Naive thymus-derived CD4-positive, alpha-beta T cell (primary cell): Measurements from ENCODE around the gene ZNF410. TPM values are rescaled to one million over a fixed set of nuclear protein-coding genes. Genes with fewer than 3 reads are reported as not detected.
"Not testable (repeated sequence)": the region's sequence is repeated elsewhere in the genome, so short reads cannot be mapped to it uniquely, and the experiment has no call there.

ENCODE experiments used
- ATAC-seq: fragments of 150-1000 bp; cut with Tn5 transposase; 2 replicates; pipeline ENCODE4 v1.10.0; 2021; ENCODE audit warnings: mild to moderate bottlenecking, moderate library complexity
- CTCF ChIA-PET: fragments of 350-600 bp; sonication (Branson Sonifier 250); formaldehyde crosslinking; loops from one replicate; lab custom pipeline; 2021; ENCODE audit warnings: antibody characterized with exemption; lab: Charles Lee
- POLR2A ChIA-PET: fragments of 350-600 bp; sonication (Branson Sonifier 250); formaldehyde crosslinking; loops from one replicate; lab custom pipeline; 2021; ENCODE audit warnings: antibody characterized with exemption, inconsistent platforms; lab: Charles Lee
- DNase-seq, 9 donors: peaks; one replicate each; pipeline versions ENCODE4 v3.0.0 to v3.0.0-alpha.2; 2020 to 2022; ENCODE audit warnings: mixed read lengths in 1 of 9
- H3K27ac ChIP-seq: one replicate; pipeline ENCODE4 v1.7.0; 2013; ENCODE audit warnings: mild to moderate bottlenecking, low read depth, low read length, moderate library complexity
- H3K27me3 ChIP-seq, 2 donors: one replicate each; pipeline ENCODE4 v1.7.0; 2013; ENCODE audit warnings: low read length in 2 of 2, mild to moderate bottlenecking in 2 of 2, moderate library complexity in 2 of 2; ENCODE audit not compliant: control insufficient read depth in 2 of 2, insufficient read depth in 2 of 2
- H3K36me3 ChIP-seq, 3 experiments: 1 replicate in 2 of 3; 2 replicates in 1 of 3; pipeline ENCODE4 v1.7.0; 2013; ENCODE audit warnings: low read length in 3 of 3, mild to moderate bottlenecking in 3 of 3, moderate library complexity in 1 of 3; ENCODE audit not compliant: insufficient read depth in 3 of 3, control insufficient read depth in 2 of 3
- H3K4me1 ChIP-seq, 2 donors: one replicate each; pipeline ENCODE4 v1.7.0; 2013; ENCODE audit warnings: low read length in 2 of 2, mild to moderate bottlenecking in 2 of 2, moderate library complexity in 1 of 2; ENCODE audit not compliant: control insufficient read depth in 2 of 2, insufficient read depth in 2 of 2
- H3K4me3 ChIP-seq: 2 replicates; pipeline ENCODE4 v1.7.0; 2013; ENCODE audit warnings: mild to moderate bottlenecking, low read length
- H3K9me3 ChIP-seq, 3 experiments: 1 replicate in 2 of 3; 2 replicates in 1 of 3; pipeline ENCODE4 v1.7.0; 2013; ENCODE audit warnings: low read length in 3 of 3; ENCODE audit not compliant: control insufficient read depth in 2 of 3
- H3K27ac Mint-ChIP-seq, 9 donors: one replicate each; pipeline ENCODE4 v1.8.0; 2020 to 2022; ENCODE audit warnings: mixed read lengths in 9 of 9, mild to moderate bottlenecking in 8 of 9, moderate library complexity in 5 of 9, inconsistent platforms in 2 of 9
- H3K27me3 Mint-ChIP-seq, 5 donors: one replicate each; pipeline ENCODE4 v1.8.0; 2021 to 2022; ENCODE audit warnings: mixed read lengths in 5 of 5, mild to moderate bottlenecking in 1 of 5
- H3K36me3 Mint-ChIP-seq, 5 donors: one replicate each; pipeline ENCODE4 v1.8.0; 2020 to 2022; ENCODE audit warnings: mixed read lengths in 5 of 5, mild to moderate bottlenecking in 3 of 5, inconsistent platforms in 1 of 5
- H3K4me1 Mint-ChIP-seq, 7 donors: one replicate each; pipeline ENCODE4 v1.8.0; 2020 to 2022; ENCODE audit warnings: mixed read lengths in 7 of 7, mild to moderate bottlenecking in 3 of 7, inconsistent platforms in 1 of 7
- H3K4me3 Mint-ChIP-seq, 10 donors: one replicate each; pipeline ENCODE4 v1.8.0; 2020 to 2022; ENCODE audit warnings: mild to moderate bottlenecking in 10 of 10, mixed read lengths in 10 of 10, moderate library complexity in 6 of 10, inconsistent platforms in 2 of 10
- H3K9me3 Mint-ChIP-seq, 11 donors: one replicate each; pipeline ENCODE4 v1.8.0; 2020 to 2022; ENCODE audit warnings: mixed read lengths in 11 of 11, mild to moderate bottlenecking in 4 of 11, inconsistent platforms in 1 of 11, moderate library complexity in 1 of 11
- intact Hi-C, 2 donors: fragments of 100-400 bp; cut with micrococcal nuclease; formaldehyde crosslinking; loops; one replicate each; pipeline ENCODE4 v1.15.1; 2023
- polyA plus RNA-seq, 2 donors: library from polyadenylated mRNA; unstranded; fragments of 300-500 nt; fragmentation: Illumina TruSeq; gene quantifications; one replicate each; pipeline ENCODE4 v1.2.3, GENCODE V29; 2021
- total RNA-seq, 6 experiments: library from RNA in 5 of 6; stranded (reverse) in 5 of 6; gene quantifications; 1 replicate in 5 of 6; 2 replicates in 1 of 6; pipeline ENCODE4 v1.2.3 and lab custom pipeline; 2021 to 2026

Gene ZNF410
- 10 to 100 TPM; 44.8 to 79.7 (median 51.1) TPM for total RNA-seq
- 10 to 100 TPM; 66.3 to 69.8 TPM for polyA plus RNA-seq
- 24.8 reads per million, percentile 55 among the genes with 10 or more reads in this experiment for total RNA-seq (lab: John Stamatoyannopoulos, UW)

GRCh38 chr14:73886449-73887317 is at the start of gene ZNF410:
ZNF410 (plus strand) TSS chr14:73886859; CDS start chr14:73892176, 5,317 bp downstream.
- no peaks in the 10 kb centered on the region for H3K9me3 Mint-ChIP-seq
- Histone ChIP-seq H3K36me3 (no peaks in the 10 kb centered on the region), H3K4me3 (peak within 1 kb of the TSS; percentile 82), H3K4me1 (peaks cover 17 to 22% of the 10 kb centered on the region in 2 donors), H3K9me3 (no peaks in the 10 kb centered on the region), H3K27ac (peak within 1 kb of the TSS; percentile 97), H3K27me3 (no peaks in the 10 kb centered on the region)
- ATAC-seq (peak; percentile 99), DNase-seq (peak; percentile 74 to 94 (median 83))
- POLR2A ChIA-PET: interaction anchor here (0.6 to 2.0 kb wide), 11 partner anchors 9 to 880 kb away, joined by 3 to 10 read pairs (median 3); partner anchors contain the start of genes ALDH6A1, COQ6, FAM161B and PTGR2
- peak within 1 kb of the TSS; percentile 90 to 99 (median 98) for H3K4me3 Mint-ChIP-seq
- CTCF ChIA-PET: interaction anchor here (0.5 to 0.6 kb wide), 2 partner anchors 21 to 35 kb away, joined by 3 to 5 read pairs; no protein-coding TSS in a partner anchor
- intact Hi-C loops: loop anchor here (1.0 to 10.0 kb wide), 13 partner anchors 34 to 417 kb away; partner anchors contain the start of genes ALDH6A1 (in 2 of the 2), BBOF1 (in 2 of the 2), COQ6 (in 2 of the 2) and ENTPD5 (in 2 of the 2)
- H3K4me1 Mint-ChIP-seq: peaks cover 24 to 56% (median 47%) of the 10 kb centered on the region in 7 donors
- peak within 1 kb of the TSS; percentile 64 to 100 (median 99) for H3K27ac Mint-ChIP-seq
- H3K36me3 Mint-ChIP-seq: peaks cover 0 to 3% (median under 1%) of the 10 kb centered on the region in 5 donors
- H3K27me3 Mint-ChIP-seq: no peaks in the 10 kb centered on the region

- H3K27me3 Mint-ChIP-seq, H3K27ac ChIP-seq, H3K9me3 Mint-ChIP-seq, H3K27me3 ChIP-seq, H3K4me3 Mint-ChIP-seq, H3K9me3 ChIP-seq, intact Hi-C loops, H3K4me1 Mint-ChIP-seq, H3K4me3 ChIP-seq, H3K36me3 Mint-ChIP-seq, POLR2A ChIA-PET, ATAC-seq, DNase-seq, H3K36me3 ChIP-seq, H3K4me1 ChIP-seq: not testable (repeated sequence)
- peak overlapping the region in 1 of 9 donors; percentile 24 for H3K27ac Mint-ChIP-seq
- CTCF ChIA-PET: interaction anchor here (0.6 kb wide), 2 partner anchors 9 to 588 kb away, joined by 3 read pairs; no protein-coding TSS in a partner anchor
These were observed 48.2 kb upstream of the ZNF410 start for GRCh38 chr14:73838293-73839034.

DNA sequence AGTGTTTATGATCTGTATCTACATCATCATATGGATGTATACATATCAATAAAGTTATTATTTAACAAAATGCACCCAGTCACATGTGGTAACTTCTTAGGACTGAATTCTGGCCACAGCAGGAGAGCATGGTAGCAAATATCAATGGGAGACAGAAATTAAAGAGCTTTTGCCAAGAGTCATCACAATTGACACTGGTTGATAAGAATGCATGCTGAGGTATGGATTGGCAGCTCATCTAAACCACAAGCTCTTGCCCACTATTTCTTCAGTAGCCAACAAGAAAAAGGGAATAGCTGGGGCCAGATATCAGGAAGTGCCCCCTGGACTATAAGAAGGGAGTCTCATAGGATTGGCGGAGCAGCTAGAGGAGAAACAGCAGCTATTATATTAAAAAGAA is 44.5 kb upstream of the ZNF410 start:
- POLR2A ChIA-PET: interaction anchor here (2.1 kb wide), 1 partner anchor 9 kb away, joined by 9 read pairs; the partner anchor contains the start of gene PTGR2
- no peak overlapping the region for H3K4me3 ChIP-seq
- H3K27ac Mint-ChIP-seq: no peak overlapping the region

DNA sequence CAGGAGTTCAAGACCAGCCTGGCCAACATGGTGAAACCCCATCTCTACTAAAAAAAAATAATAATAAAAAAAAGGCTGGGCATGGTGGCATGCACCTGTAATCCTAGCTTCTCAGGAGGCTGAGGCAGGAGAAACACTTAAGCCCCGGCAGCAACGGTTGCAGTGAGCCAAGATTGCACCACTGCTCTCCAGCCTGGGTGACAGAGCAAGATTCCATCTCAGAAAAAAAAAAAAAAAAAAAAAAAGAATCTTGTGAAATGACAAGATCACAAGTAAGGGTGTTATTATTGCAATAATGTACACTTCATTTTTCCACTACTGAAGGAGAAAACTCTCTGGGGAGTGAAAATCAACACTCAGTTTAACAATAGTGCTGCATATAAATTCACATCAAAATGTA is 43.8 kb upstream of the ZNF410 start:
- POLR2A ChIA-PET: no interaction called here

More for the DNA sequence above, 44.5 kb upstream of the ZNF410 start:
- Mint-ChIP-seq H3K36me3 (peaks cover 0 to 2% (median 0%) of the 10 kb centered on the region in 5 donors), H3K4me1 (no peaks in the 10 kb centered on the region), H3K4me3 (no peak overlapping the region), H3K27me3 (peaks cover 0 to 10% (median 0%) of the 10 kb centered on the region in 5 donors), H3K9me3 (peaks cover 0 to 2% (median 0%) of the 10 kb centered on the region in 11 donors)
- intact Hi-C loops: no loop called here
- ATAC-seq (no peak), DNase-seq (no peak)
- Histone ChIP-seq H3K4me1 (no peaks in the 10 kb centered on the region), H3K27ac (no peak overlapping the region), H3K9me3 (no peaks in the 10 kb centered on the region), H3K27me3 (no peaks in the 10 kb centered on the region), H3K36me3 (no peaks in the 10 kb centered on the region)
- CTCF ChIA-PET: interaction anchor here (1.5 kb wide), 1 partner anchor 112 kb away, joined by 4 read pairs; no protein-coding TSS in a partner anchor

GRCh38 chr14:73843296-73843695 is 43.4 kb upstream of the ZNF410 start:
- H3K27ac ChIP-seq: no peak overlapping the region
- no peak overlapping the region for H3K4me3 ChIP-seq
- DNase-seq (no peak), ATAC-seq (no peak)
- Mint-ChIP-seq H3K27ac (no peak overlapping the region), H3K36me3 (peaks cover 0 to 2% (median 0%) of the 10 kb centered on the region in 5 donors), H3K4me1 (no peaks in the 10 kb centered on the region), H3K9me3 (peaks cover 0 to 2% (median 0%) of the 10 kb centered on the region in 11 donors), H3K4me3 (no peak overlapping the region), H3K27me3 (peaks cover 0 to 10% (median 0%) of the 10 kb centered on the region in 5 donors)
- POLR2A ChIA-PET: interaction anchor here (0.7 kb wide), 1 partner anchor 53 kb away, joined by 3 read pairs; no protein-coding TSS in a partner anchor
- H3K9me3 ChIP-seq: no peaks in the 10 kb centered on the region
- CTCF ChIA-PET: no interaction called here
- no peaks in the 10 kb centered on the region for H3K4me1 ChIP-seq
- intact Hi-C loops: no loop called here
- H3K36me3 ChIP-seq: no peaks in the 10 kb centered on the region
- no peaks in the 10 kb centered on the region for H3K27me3 ChIP-seq

More for the DNA sequence above, 43.8 kb upstream of the ZNF410 start:
- ATAC-seq (no peak), DNase-seq (no peak)
- Histone ChIP-seq H3K9me3 (no peaks in the 10 kb centered on the region), H3K27me3 (no peaks in the 10 kb centered on the region), H3K4me3 (no peak overlapping the region), H3K27ac (no peak overlapping the region), H3K4me1 (no peaks in the 10 kb centered on the region), H3K36me3 (no peaks in the 10 kb centered on the region)
- intact Hi-C loops: no loop called here
- Mint-ChIP-seq H3K4me1 (no peaks in the 10 kb centered on the region), H3K9me3 (peaks cover 0 to 2% (median 0%) of the 10 kb centered on the region in 11 donors), H3K36me3 (peaks cover 0 to 2% (median 0%) of the 10 kb centered on the region in 5 donors), H3K4me3 (no peak overlapping the region), H3K27ac (no peak overlapping the region), H3K27me3 (peaks cover 0 to 10% (median 0%) of the 10 kb centered on the region in 5 donors)
- CTCF ChIA-PET: interaction anchor here (1.5 kb wide), 1 partner anchor 113 kb away, joined by 4 read pairs; no protein-coding TSS in a partner anchor

GRCh38 chr14:73846947-73847346 is 39.7 kb upstream of the ZNF410 start:
- Mint-ChIP-seq H3K36me3 (peaks cover 0 to 2% (median 0%) of the 10 kb centered on the region in 5 donors), H3K27me3 (peaks cover 0 to 10% (median 0%) of the 10 kb centered on the region in 5 donors), H3K9me3 (peaks cover 0 to 2% (median 0%) of the 10 kb centered on the region in 11 donors), H3K4me1 (peaks cover 0 to 13% (median 12%) of the 10 kb centered on the region in 7 donors), H3K27ac (no peak overlapping the region), H3K4me3 (no peak overlapping the region)
- Histone ChIP-seq H3K27ac (no peak overlapping the region), H3K4me3 (no peak overlapping the region), H3K9me3 (no peaks in the 10 kb centered on the region), H3K4me1 (peaks cover 0 to 5% of the 10 kb centered on the region in 2 donors), H3K27me3 (no peaks in the 10 kb centered on the region), H3K36me3 (no peaks in the 10 kb centered on the region)
- ATAC-seq (no peak), DNase-seq (no peak)
- intact Hi-C loops: no loop called here
- ChIA-PET CTCF (no interaction called here), POLR2A (no interaction called here)
